ENCODE data around the gene RBM20. TPM values are rescaled to one million over a fixed set of nuclear protein-coding genes. Genes with fewer than 3 reads are reported as not detected.
A peak's percentile ranks its signal among the peaks of the same experiment; 100 is the strongest.
"Not testable (repeated sequence)": the region's sequence is repeated elsewhere in the genome, so short reads cannot be mapped to it uniquely, and the experiment has no call there.

Gene RBM20
- total RNA-seq, 4 donors from 2014 or later, result 1.6 to 18.6 (median 3.2) TPM

DNA sequence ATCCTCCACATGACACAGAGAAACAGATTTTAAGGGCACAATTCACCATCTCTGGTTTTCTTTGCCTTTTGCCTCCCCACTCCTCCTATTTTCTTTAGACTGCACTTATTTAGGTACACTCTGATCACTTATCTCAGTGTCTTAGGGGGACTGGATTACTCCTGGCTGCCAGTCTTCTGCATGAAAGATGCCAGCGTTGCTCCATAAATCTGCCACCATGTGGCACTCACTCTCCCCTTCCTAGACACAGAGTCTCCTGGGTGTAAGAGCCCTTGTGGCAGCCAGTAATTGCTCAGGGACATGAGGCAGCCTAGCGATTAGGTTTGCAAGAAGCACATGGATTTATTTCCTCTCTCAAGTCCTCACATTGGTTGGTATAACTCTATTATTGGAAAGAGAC, 34.5 kb upstream of the RBM20 start:
- TF ChIP-seq EP300 (IDR thresholded peaks at IDR 0.05) (no peak), POLR2AphosphoS5 (IDR thresholded peaks at IDR 0.05) (no peak), POLR2A (IDR thresholded peaks at IDR 0.05) (no peak)
- TF ChIP-seq, protein P1, sequence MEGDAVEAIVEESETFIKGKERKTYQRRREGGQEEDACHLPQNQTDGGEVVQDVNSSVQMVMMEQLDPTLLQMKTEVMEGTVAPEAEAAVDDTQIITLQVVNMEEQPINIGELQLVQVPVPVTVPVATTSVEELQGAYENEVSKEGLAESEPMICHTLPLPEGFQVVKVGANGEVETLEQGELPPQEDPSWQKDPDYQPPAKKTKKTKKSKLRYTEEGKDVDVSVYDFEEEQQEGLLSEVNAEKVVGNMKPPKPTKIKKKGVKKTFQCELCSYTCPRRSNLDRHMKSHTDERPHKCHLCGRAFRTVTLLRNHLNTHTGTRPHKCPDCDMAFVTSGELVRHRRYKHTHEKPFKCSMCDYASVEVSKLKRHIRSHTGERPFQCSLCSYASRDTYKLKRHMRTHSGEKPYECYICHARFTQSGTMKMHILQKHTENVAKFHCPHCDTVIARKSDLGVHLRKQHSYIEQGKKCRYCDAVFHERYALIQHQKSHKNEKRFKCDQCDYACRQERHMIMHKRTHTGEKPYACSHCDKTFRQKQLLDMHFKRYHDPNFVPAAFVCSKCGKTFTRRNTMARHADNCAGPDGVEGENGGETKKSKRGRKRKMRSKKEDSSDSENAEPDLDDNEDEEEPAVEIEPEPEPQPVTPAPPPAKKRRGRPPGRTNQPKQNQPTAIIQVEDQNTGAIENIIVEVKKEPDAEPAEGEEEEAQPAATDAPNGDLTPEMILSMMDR (IDR thresholded peaks at IDR 0.05), result no peak
- H3K27me3 ChIP-seq, result no peaks in the 10 kb centered on the region
- no peak overlapping the region for H3K4me3 ChIP-seq
- peaks cover 3% of the 10 kb centered on the region for H3K4me1 ChIP-seq
- H3K27ac ChIP-seq, result no peak overlapping the region
- peaks cover 15% of the 10 kb centered on the region for H3K36me3 ChIP-seq
- DNase-seq (ENCODE audit: low spot score in 2 of 2), result no peak
- no peaks in the 10 kb centered on the region for H3K9me3 ChIP-seq
- WGBS, result 29% methylated on average over 2 of the region's 2 CpGs

DNA sequence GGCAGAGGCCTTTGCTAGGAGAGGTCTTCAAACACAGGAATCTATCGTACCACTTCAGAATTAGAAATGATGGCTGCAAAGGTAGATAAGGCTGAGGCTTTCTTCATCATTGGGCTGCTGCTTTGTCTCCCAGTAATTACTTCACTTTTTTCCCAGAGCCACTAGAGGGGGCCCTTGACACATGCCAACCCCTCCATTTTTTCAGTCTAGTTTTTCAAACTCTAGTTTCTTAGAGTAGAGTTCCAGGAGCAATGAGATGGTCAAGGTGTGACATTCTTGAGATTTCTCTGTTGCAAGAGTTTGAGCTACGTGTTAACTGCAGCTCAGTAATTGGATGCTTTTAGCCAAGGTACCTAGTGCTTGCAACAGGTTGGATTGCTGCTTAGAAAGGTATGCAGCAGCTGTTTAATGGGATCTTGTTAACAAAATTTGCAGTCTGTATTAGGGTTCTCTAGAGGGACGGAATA, 33.8 kb upstream of the RBM20 start:
- TF ChIP-seq POLR2AphosphoS5 (IDR thresholded peaks at IDR 0.05) (no peak), EP300 (IDR thresholded peaks at IDR 0.05) (no peak), POLR2A (IDR thresholded peaks at IDR 0.05) (no peak)
- TF ChIP-seq, protein P1 (IDR thresholded peaks at IDR 0.05), result peak; percentile 64 to 77
- H3K9me3 ChIP-seq, result no peaks in the 10 kb centered on the region
- H3K36me3 ChIP-seq, result peaks cover 8% of the 10 kb centered on the region
- H3K27ac ChIP-seq, result no peak overlapping the region
- no peaks in the 10 kb centered on the region for H3K27me3 ChIP-seq
- WGBS, result 28% methylated on average over 3 of the region's 3 CpGs
- H3K4me1 ChIP-seq, result peaks cover 3% of the 10 kb centered on the region
- no peak for DNase-seq (ENCODE audit: low spot score in 2 of 2)
- no peak overlapping the region for H3K4me3 ChIP-seq

DNA sequence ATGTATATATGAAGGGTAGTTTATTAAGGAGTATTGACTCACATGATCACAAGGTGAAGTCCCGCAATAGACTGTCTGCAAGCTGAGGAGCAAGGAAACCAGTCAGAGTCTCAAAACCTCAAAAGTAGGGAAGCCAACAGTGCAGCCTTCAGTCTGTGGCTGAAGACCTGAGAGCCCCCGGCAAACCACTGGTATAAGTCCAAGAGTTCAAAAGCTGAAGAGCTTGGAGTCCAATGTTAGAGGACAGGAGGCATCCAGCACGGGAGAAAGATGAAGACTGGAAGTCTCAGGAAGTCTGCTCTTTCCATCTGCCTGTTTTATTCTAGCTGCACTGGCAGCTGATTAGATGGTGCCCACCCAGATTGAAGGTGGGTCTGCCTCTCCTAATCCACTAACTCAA, 33.4 kb upstream of the RBM20 start:
- not testable (repeated sequence) for H3K4me3 ChIP-seq; H3K36me3 ChIP-seq; H3K27ac ChIP-seq; DNase-seq (ENCODE audit: low spot score in 2 of 2); H3K9me3 ChIP-seq; H3K27me3 ChIP-seq; H3K4me1 ChIP-seq
- WGBS, result 80% methylated on average over 3 of the region's 3 CpGs

DNA sequence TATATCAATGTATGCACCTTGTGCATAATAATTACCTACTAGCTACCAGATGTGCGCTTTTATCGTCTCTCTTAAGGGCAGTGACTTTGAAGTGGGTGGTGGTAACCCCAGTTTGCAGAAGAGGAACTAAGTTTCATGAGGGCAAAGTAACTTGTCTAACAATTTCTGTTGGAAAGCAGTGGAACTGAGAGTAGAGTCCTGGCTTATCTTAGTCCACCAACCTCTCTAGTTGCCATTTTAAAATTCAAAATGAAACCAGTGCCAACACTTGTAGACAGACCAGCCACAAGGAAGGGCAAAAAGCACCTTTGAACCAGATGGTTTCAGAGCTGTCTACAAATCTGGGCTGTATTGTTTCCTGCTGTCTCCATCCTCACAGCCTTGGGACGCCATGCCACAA, 32.0 kb upstream of the RBM20 start:
- Histone ChIP-seq H3K9me3 (no peaks in the 10 kb centered on the region), H3K4me1 (peaks cover 3% of the 10 kb centered on the region), H3K27me3 (no peaks in the 10 kb centered on the region), H3K27ac (no peak overlapping the region), H3K36me3 (no peaks in the 10 kb centered on the region), H3K4me3 (no peak overlapping the region)
- WGBS, result 79% methylated on average over 3 of the region's 3 CpGs
- no peak for DNase-seq (ENCODE audit: low spot score in 2 of 2)
- no peak for TF ChIP-seq POLR2A (IDR thresholded peaks at IDR 0.05)
- TF ChIP-seq, protein P1 (IDR thresholded peaks at IDR 0.05), result no peak
- no peak for TF ChIP-seq POLR2AphosphoS5 (IDR thresholded peaks at IDR 0.05)
- TF ChIP-seq EP300 (IDR thresholded peaks at IDR 0.05), result no peak

DNA sequence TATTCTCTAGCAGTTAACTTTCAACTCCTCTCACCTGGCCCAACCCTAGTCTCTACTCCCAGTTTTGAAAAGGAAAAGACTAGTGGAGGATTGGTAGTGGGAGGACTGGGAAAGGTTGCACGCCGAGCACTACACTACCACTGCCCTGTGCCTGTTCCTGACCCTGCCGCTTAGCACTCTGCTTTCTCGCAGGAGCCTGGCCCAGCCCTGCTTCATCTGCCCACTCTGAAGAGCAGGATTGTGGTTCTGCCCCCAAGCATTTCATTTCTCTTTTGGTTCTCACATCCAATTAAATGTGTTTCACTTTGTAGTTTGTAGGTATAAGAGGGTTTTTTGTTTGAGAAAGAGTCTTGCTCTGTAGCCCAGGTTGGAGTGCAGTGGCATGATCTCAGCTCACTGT, 31.5 kb upstream of the RBM20 start:
- Histone ChIP-seq H3K27ac (no peak overlapping the region), H3K4me3 (no peak overlapping the region), H3K27me3 (no peaks in the 10 kb centered on the region), H3K9me3 (no peaks in the 10 kb centered on the region), H3K36me3 (no peaks in the 10 kb centered on the region), H3K4me1 (peaks cover 3% of the 10 kb centered on the region)
- 97% methylated on average over 4 of the region's 4 CpGs for WGBS
- DNase-seq (ENCODE audit: low spot score in 2 of 2), result no peak
- TF ChIP-seq, protein P1 (IDR thresholded peaks at IDR 0.05), result no peak
- no peak for TF ChIP-seq POLR2AphosphoS5 (IDR thresholded peaks at IDR 0.05)

DNA sequence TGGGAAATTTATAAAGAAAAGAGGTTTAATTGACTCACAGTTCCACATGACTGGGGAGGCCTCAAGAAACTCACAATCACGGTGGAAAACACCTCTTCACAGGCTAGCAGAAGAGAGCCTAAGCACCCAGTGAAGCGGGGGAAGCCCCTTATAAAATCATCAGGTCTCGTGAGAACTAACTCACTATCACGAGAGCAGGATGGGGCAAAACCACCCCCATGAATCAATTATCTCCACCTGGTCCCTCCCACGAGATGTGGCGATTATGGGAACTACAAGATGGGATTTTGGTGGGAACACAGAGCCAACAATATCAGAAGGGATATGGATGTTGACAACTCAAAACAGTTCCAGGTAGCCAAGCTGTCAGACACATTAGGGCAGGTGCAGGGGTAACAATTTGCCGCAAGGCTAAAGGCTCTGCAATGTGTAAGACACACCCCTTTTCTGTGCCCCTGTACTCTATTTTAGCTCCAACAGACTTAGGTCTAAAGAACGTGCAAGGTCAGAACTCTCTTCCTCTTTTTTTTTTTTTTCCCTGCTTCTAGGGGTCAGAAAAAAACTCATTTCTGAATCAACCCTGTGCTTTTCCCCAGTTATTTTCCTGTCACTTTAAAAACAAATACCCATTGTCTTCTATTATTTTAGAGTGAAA, 30.7 kb upstream of the RBM20 start:
- H3K27me3 ChIP-seq, result no peaks in the 10 kb centered on the region
- no peaks in the 10 kb centered on the region for H3K9me3 ChIP-seq
- no peak for TF ChIP-seq POLR2A (IDR thresholded peaks at IDR 0.05)
- TF ChIP-seq POLR2AphosphoS5 (IDR thresholded peaks at IDR 0.05), result no peak
- no peak overlapping the region for H3K4me3 ChIP-seq
- no peak overlapping the region for H3K27ac ChIP-seq
- H3K36me3 ChIP-seq, result no peaks in the 10 kb centered on the region
- 67% methylated on average over 8 of the region's 8 CpGs for WGBS
- H3K4me1 ChIP-seq, result peaks cover 3% of the 10 kb centered on the region
- no peak for DNase-seq (ENCODE audit: low spot score in 2 of 2)

All from suprapubic skin (tissue), 4 donors.